HG02840 (cell line): ENCODE results near the gene YBX1.
"Not testable (repeated sequence)": the region's sequence is repeated elsewhere in the genome, so short reads cannot be mapped to it uniquely, and the experiment has no call there.

Experiments
- ATAC-seq: cut with Tn5 transposase; IDR thresholded peaks from one replicate; pipeline ENCODE4 v1.9.1; 2021; ENCODE audit warnings: mild to moderate bottlenecking, moderate library complexity, moderate number of reproducible peaks; ENCODE audit not compliant: unreplicated experiment, low FRiP score

Gene YBX1

GRCh38 chr1:42746436-42747105 is 64.4 kb downstream of the YBX1 start:
- ATAC-seq, result no peak

DNA sequence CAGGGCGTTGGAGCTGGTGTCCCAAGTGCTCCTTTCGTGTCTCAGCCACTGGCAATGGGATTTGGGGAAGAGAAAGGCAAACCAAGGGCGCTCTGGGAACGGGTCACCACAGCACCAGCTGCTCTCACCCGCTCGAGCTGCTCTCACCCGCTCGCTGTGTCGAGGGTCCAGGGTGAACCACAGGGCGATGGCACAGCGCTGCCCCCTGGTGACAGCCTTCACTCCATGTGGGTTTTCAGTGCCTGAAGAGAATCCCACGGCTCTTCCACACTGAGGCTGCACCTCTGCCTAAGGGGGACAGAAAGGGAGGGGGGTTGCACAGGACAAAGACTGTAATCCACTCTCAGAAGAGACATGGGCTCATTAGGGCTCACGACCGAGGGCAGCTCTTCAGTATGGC is 64.9 kb downstream of the YBX1 start:
- ATAC-seq, result no peak

DNA sequence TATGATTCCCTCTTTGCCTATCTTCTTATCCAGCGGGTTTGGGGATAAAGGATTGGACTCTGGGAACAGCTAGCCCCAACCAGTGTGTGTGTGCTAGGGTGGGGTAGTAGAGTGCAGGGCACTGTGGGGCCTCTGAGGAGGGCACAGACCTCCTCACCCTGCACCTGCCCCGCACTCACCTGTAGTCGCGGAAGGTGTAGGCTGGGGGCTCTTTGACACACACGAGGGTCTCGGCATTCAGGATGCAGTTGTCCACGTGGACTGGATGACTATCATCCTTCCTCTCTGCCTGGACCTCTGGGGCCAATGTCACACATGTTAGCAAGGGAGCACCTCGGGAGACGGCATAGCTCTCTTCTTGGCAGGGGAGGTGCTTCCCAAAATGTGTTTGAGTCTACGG is 65.8 kb downstream of the YBX1 start:
- ATAC-seq, result no peak

GRCh38 chr1:42748461-42749410 is 66.5 kb downstream of the YBX1 start:
- no peak for ATAC-seq

GRCh38 chr1:42750041-42750440 is 67.8 kb downstream of the YBX1 start:
- ATAC-seq, result no peak

DNA sequence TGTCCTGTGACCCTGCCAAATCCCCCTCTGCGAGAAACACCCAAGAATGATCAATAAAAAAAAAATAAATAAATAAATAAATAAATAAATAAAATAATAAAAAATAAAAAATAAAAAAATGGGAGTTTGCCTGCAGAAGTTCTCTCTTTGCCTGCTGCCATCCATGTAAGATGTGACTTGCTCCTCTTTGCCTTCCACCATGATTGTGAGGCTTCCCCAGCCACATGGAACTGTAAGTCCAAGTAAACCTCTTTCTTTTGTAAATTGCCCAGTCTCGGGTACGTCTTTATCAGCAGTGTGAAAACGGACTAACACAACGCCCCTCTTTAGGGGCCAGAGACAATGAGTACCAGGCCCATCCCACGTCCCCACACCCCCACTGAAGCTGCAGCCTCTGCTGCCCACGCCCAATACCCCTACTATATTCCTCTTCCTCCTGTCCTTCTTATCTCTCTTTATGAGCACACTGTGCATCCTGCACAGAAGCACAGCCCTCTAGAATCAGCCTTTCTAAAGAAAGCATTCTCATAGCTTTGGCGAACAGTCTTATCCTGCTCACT is 69.4 kb downstream of the YBX1 start:
- ATAC-seq, result not testable (repeated sequence)

DNA sequence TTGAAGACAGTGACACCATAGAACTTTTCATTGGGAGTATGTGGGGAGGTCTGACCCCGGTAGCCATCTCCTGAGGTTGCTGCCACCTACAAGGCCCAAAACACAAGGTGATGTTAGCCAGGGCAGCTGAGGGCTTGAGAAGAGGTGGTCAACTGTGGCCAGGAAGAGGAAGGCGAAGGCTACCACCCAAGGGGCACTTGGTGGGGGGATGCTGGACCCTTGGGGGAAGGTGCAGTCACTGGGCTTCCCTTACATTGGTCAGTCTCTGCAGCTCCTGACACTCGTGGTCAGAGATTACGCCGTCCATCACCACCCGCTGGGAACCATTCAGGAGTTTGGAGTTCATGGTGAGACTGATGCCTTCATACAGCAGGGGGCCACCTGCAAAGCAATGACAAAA is 70.1 kb downstream of the YBX1 start:
- no peak for ATAC-seq

- no peak for ATAC-seq
Observed at GRCh38 chr1:42753070-42753469, 70.9 kb downstream of the YBX1 start.
